Gastroesophageal sphincter (tissue), 4 donors: Measurements from ENCODE around the gene MAS1. TPM values are rescaled to one million over a fixed set of nuclear protein-coding genes. Genes with fewer than 3 reads are reported as not detected.
"Not testable (repeated sequence)": the region's sequence is repeated elsewhere in the genome, so short reads cannot be mapped to it uniquely, and the experiment has no call there.

Source experiments
- ATAC-seq: fragments of 150-250 bp; one replicate; pipeline ENCODE4 v1.9.1; 2016; ENCODE audit warnings: mild to moderate bottlenecking, moderate library complexity
- H3K27ac ChIP-seq, 4 donors: fragments of 200-600 bp; sonication (generic) in 3 of 4; 1 replicate in 3 of 4; 2 replicates in 1 of 4; pipeline ENCODE4 v1.5.1; 2016 to 2019
- H3K27me3 ChIP-seq: fragments of 200-600 bp; sonication (generic); one replicate; pipeline ENCODE4 v1.5.1; 2019
- H3K36me3 ChIP-seq, 2 donors: fragments of 200-600 bp; sonication (generic); one replicate each; pipeline ENCODE4 v1.5.1; 2019; ENCODE audit warnings: control low read depth in 1 of 2
- H3K4me1 ChIP-seq, 3 donors: fragments of 200-600 bp; sonication (generic); 1 replicate in 2 of 3; 2 replicates in 1 of 3; pipeline ENCODE4 v1.5.1; 2016 to 2019; ENCODE audit warnings: control low read depth in 2 of 3
- H3K4me3 ChIP-seq, 2 donors: fragments of 200-600 bp; sonication (generic); one replicate each; pipeline ENCODE4 v1.5.1; 2019; ENCODE audit warnings: mild to moderate bottlenecking in 1 of 2, moderate library complexity in 1 of 2
- H3K9me3 ChIP-seq, 3 donors: fragments of 200-600 bp; sonication (generic); one replicate each; pipeline ENCODE4 v1.5.1; 2017 to 2019; ENCODE audit warnings: control low read depth in 2 of 3
- CTCF ChIP-seq, 4 experiments: fragments of 200-600 bp in 2 of 4; fragments of 450-650 bp in 2 of 4; sonication (generic) in 1 of 4; IDR thresholded peaks; one replicate each; pipeline ENCODE4 v1.5.1; 2017 to 2019; ENCODE audit warnings: antibody characterized with exemption in 4 of 4, mild to moderate bottlenecking in 2 of 4, moderate library complexity in 2 of 4
- EP300 ChIP-seq: sonication (generic); formaldehyde crosslinking; IDR thresholded peaks from one replicate; pipeline ENCODE4 v1.6.1; 2017; ENCODE audit warnings: antibody characterized with exemption, mild to moderate bottlenecking
- POLR2A ChIP-seq, 2 donors: fragments of 450-650 bp; IDR thresholded peaks; one replicate each; pipeline ENCODE4 v1.6.1; 2017; ENCODE audit warnings: antibody characterized with exemption in 2 of 2, mild to moderate bottlenecking in 2 of 2, moderate library complexity in 1 of 2
- POLR2AphosphoS5 ChIP-seq: sonication (generic); formaldehyde crosslinking; IDR thresholded peaks from one replicate; pipeline ENCODE4 v1.6.1; 2017; ENCODE audit warnings: antibody characterized with exemption
- WGBS, 2 donors: methylation state at CpG; one replicate each; pipeline ENCODE4 v1.1.5; 2018; ENCODE audit warnings: low coverage in 1 of 2; 5-methylcytosine and 5-hydroxymethylcytosine counted together
- total RNA-seq, 4 donors: library from RNA; depleted of rRNA; stranded (reverse); fragments of >200 nt; gene quantifications; one replicate each; pipeline ENCODE4 v1.1.0, GENCODE V29; 2016

MAS1 gene
- total RNA-seq = not detected

GRCh38 chr6:159890792-159891191 lies at the start of gene MAS1:
Gene MAS1 (plus strand): TSS chr6:159890988. CDS start chr6:159906956, 15,968 bp downstream.
- H3K36me3 ChIP-seq = no peaks in the 10 kb centered on the region
- no peaks in the 10 kb centered on the region for H3K9me3 ChIP-seq
- H3K4me3 ChIP-seq = no peak within 1 kb of the TSS
- peaks cover 80% of the 10 kb centered on the region for H3K27me3 ChIP-seq
- WGBS, 2 donors = 77 to 80% methylated on average over 1 to 6 of the region's 7 CpGs
- H3K4me1 ChIP-seq = no peaks in the 10 kb centered on the region
- H3K27ac ChIP-seq = no peak within 1 kb of the TSS
- TF ChIP-seq POLR2AphosphoS5 (no peak), POLR2A (IDR thresholded peaks at IDR 0.05) (no peak), EP300 (no peak), CTCF (IDR thresholded peaks at IDR 0.05) (no peak)
- ATAC-seq = no peak

GRCh38 chr6:159842035-159842434 lies 48.8 kb upstream of the MAS1 start:
- Histone ChIP-seq H3K27me3 (no peaks in the 10 kb centered on the region), H3K4me1 (no peaks in the 10 kb centered on the region)
- no peak for ATAC-seq

DNA sequence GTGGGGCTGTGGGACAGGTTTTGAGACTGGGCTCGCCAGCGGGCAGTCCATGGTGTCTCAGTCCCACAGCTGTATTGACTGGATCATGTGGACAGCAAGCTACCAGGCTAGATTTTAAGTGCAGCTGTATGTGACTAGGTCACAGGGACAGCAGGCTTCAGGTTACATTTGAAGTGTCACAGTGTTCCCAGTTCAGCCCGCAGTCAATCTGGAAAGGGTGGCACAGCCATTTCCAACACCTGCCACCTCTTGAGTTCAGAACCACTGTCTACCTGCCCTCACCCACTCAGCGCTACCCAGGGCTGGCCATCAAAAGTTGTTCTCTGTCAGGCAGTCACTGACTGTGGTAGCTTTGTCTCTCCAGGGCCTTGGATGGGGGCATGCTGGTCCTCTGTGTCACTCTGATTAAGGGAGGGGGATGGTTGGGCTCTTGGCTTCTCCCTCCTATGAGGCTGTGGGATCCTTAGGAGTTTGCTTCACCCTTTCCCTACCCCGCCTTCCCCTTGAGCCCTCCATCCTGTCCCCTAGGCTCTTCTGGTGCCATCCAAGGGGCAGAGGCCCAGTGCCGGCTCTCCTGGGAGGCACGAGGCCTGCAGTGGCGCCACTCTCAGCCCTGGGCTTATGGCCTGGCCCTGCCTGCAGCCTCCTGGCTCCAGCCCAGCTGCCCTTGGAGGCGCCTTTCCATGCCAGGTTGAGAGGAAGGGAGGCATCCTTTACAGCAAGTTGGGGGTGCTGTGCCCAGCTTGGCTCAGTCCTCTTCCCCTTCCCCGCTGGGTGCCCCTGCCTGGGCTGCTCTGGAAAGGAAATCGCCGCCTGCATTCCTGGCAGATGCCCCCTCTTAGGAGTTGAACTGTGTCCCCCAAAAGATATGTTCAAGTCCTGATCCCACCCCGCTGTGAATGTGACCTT lies 45.8 kb upstream of the MAS1 start:
- no peaks in the 10 kb centered on the region for H3K36me3 ChIP-seq
- ATAC-seq = no peak
- 89% methylated on average over 5 of the region's 13 CpGs; no CpG with 5 or more reads in 1 of the 2 donors for WGBS, 2 donors

More at GRCh38 chr6:159842035-159842434, 48.8 kb upstream of the MAS1 start:
- Histone ChIP-seq H3K9me3 (no peaks in the 10 kb centered on the region), H3K27ac (no peak overlapping the region), H3K4me3 (no peak overlapping the region), H3K36me3 (no peaks in the 10 kb centered on the region)
- TF ChIP-seq POLR2A (IDR thresholded peaks at IDR 0.05) = no peak
- TF ChIP-seq CTCF (IDR thresholded peaks at IDR 0.05) = no peak
- TF ChIP-seq POLR2AphosphoS5 = no peak
- no peak for TF ChIP-seq EP300
- 50 to 56% methylated on average over 2 to 4 of the region's 4 CpGs for WGBS, 2 donors

GRCh38 chr6:159848552-159848951 lies 42.2 kb upstream of the MAS1 start:
- not testable (repeated sequence) for H3K9me3 ChIP-seq, H3K36me3 ChIP-seq, H3K27me3 ChIP-seq, H3K27ac ChIP-seq, H3K4me3 ChIP-seq, ATAC-seq, H3K4me1 ChIP-seq
- WGBS, 2 donors = 67 to 78% methylated on average over 1 to 4 of the region's 5 CpGs

More for the DNA sequence above, 45.8 kb upstream of the MAS1 start:
- Histone ChIP-seq H3K9me3 (peaks cover 0 to 4% (median 0%) of the 10 kb centered on the region in 3 donors), H3K4me1 (no peaks in the 10 kb centered on the region), H3K27ac (no peak overlapping the region), H3K27me3 (no peaks in the 10 kb centered on the region), H3K4me3 (no peak overlapping the region)
- TF ChIP-seq CTCF (IDR thresholded peaks at IDR 0.05) = no peak
- TF ChIP-seq POLR2AphosphoS5 = no peak
- TF ChIP-seq POLR2A (IDR thresholded peaks at IDR 0.05) = no peak

GRCh38 chr6:159849851-159850250 lies 40.9 kb upstream of the MAS1 start:
- not testable (repeated sequence) for H3K27me3 ChIP-seq, H3K4me3 ChIP-seq, H3K9me3 ChIP-seq, H3K36me3 ChIP-seq, H3K4me1 ChIP-seq, H3K27ac ChIP-seq, ATAC-seq
- 100% methylated on average over 1 of the region's 1 CpG for WGBS, 2 donors

DNA sequence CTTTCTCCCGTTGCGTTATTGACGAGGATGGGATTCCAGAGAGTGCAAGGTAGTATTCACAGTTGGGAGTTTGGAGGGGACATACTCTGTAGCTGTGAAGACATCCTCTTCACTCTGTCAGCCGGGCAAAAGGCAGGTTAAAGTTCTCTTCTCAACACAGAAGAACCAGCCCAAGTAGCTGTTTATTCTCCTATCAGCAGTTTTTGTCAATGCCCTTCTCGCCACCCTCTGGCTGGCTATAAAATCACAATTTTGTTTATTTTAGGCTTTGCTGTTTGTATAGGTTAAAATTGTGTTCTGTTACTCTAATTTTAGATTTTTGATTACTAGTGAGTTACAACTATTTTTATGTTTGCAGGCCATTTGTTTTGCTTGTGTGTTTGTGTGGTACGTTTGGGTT lies 37.9 kb upstream of the MAS1 start:
- no peak for TF ChIP-seq CTCF (IDR thresholded peaks at IDR 0.05)
- TF ChIP-seq POLR2AphosphoS5 = no peak
- no peak for TF ChIP-seq POLR2A (IDR thresholded peaks at IDR 0.05)
- no peak for TF ChIP-seq EP300
- Histone ChIP-seq H3K4me3 (no peak overlapping the region), H3K9me3 (peaks cover 0 to 10% (median 0%) of the 10 kb centered on the region in 3 donors), H3K27me3 (no peaks in the 10 kb centered on the region), H3K27ac (no peak overlapping the region), H3K4me1 (no peaks in the 10 kb centered on the region), H3K36me3 (no peaks in the 10 kb centered on the region)
- ATAC-seq = no peak
- 26 to 45% methylated on average over 4 to 6 of the region's 6 CpGs for WGBS, 2 donors
